B cell (primary cell): ENCODE results near the gene ADO.

Source experiments
- CTCF ChIP-seq: fragments of 200-600 bp; IDR thresholded peaks from one replicate; pipeline ENCODE4 v1.8.0; 2022; ENCODE audit warnings: antibody characterized with exemption, mild to moderate bottlenecking
- EZH2 ChIP-seq: IDR thresholded peaks from 2 replicates; pipeline ENCODE4 v1.6.1; 2012; ENCODE audit warnings: borderline replicate concordance, low read depth, mild to moderate bottlenecking, moderate library complexity, low read length; ENCODE audit not compliant: insufficient read depth, poor library complexity, severe bottlenecking

GRCh38 chr10:62816331-62817120 is 12.0 kb downstream of the ADO start, which contains the start of gene EGR2:
- no peak for TF ChIP-seq EZH2
- TF ChIP-seq CTCF: no peak
